IPS DF 6.9 (cell line): ENCODE measurements around the gene RPL14.

Source experiments
- DNase-seq: peaks from one replicate; pipeline ENCODE4 v3.0.0-alpha.2; 2013; ENCODE audit warnings: low read depth, low spot score
- H3K27ac ChIP-seq: one replicate; pipeline ENCODE4 v1.5.1; 2013; ENCODE audit warnings: low read length, control low read depth
- H3K27me3 ChIP-seq: 2 replicates; pipeline ENCODE4 v1.6.1; 2013; ENCODE audit warnings: mild to moderate bottlenecking, low read length; ENCODE audit not compliant: control insufficient read depth, insufficient read depth
- H3K36me3 ChIP-seq: 2 replicates; pipeline ENCODE4 v1.6.1; 2013; ENCODE audit warnings: low read length; ENCODE audit not compliant: control insufficient read depth, insufficient read depth
- H3K4me1 ChIP-seq: 2 replicates; pipeline ENCODE4 v1.6.1; 2013; ENCODE audit warnings: low read length; ENCODE audit not compliant: control insufficient read depth, insufficient read depth
- H3K4me3 ChIP-seq: 2 replicates; pipeline ENCODE4 v1.5.1; 2013; ENCODE audit warnings: mild to moderate bottlenecking, low read length
- H3K9me3 ChIP-seq: 2 replicates; pipeline ENCODE4 v1.6.1; 2013; ENCODE audit warnings: low read length, inconsistent platforms; ENCODE audit not compliant: control insufficient read depth, insufficient read depth
- WGBS: extraction: QIAGEN DNeasy Blood & Tissue Kit; methylation state at CpG from one replicate; pipeline ENCODE4 v1.1.7; 2013; ENCODE audit warnings: mixed read lengths, missing lambda C conversion rate; ENCODE audit not compliant: insufficient read length, insufficient coverage; 5-methylcytosine and 5-hydroxymethylcytosine counted together

RPL14 gene

GRCh38 chr3:40487172-40487571, 30.0 kb downstream of the RPL14 start:
- Histone ChIP-seq H3K9me3 (peaks cover 3% of the 10 kb centered on the region), H3K4me3 (no peak overlapping the region), H3K36me3 (peaks cover 7% of the 10 kb centered on the region; the same call in 1 of the 2 replicates), H3K27ac (no peak overlapping the region), H3K4me1 (no peaks in the 10 kb centered on the region), H3K27me3 (no peaks in the 10 kb centered on the region)
- WGBS: no CpG with 5 or more reads among the region's 3 CpGs
- DNase-seq: no peak

GRCh38 chr3:40490916-40491315, 33.8 kb downstream of the RPL14 start:
- H3K4me1 ChIP-seq: no peaks in the 10 kb centered on the region
- no peaks in the 10 kb centered on the region for H3K27me3 ChIP-seq
- no CpG with 5 or more reads among the region's 5 CpGs for WGBS
- no peak for DNase-seq
- H3K9me3 ChIP-seq: peaks cover 3% of the 10 kb centered on the region
- H3K27ac ChIP-seq: no peak overlapping the region
- H3K36me3 ChIP-seq: peaks cover 7% of the 10 kb centered on the region; the same call in 1 of the 2 replicates
- H3K4me3 ChIP-seq: no peak overlapping the region

GRCh38 chr3:40494698-40495097, 37.6 kb downstream of the RPL14 start:
- H3K4me3 ChIP-seq: no peak overlapping the region
- no peak overlapping the region for H3K27ac ChIP-seq
- no CpG with 5 or more reads among the region's 2 CpGs for WGBS
- DNase-seq: no peak
- no peaks in the 10 kb centered on the region for H3K36me3 ChIP-seq
- no peaks in the 10 kb centered on the region for H3K4me1 ChIP-seq
- H3K27me3 ChIP-seq: no peaks in the 10 kb centered on the region
- no peaks in the 10 kb centered on the region for H3K9me3 ChIP-seq

- no peak for DNase-seq
- Histone ChIP-seq H3K4me1 (no peaks in the 10 kb centered on the region), H3K27me3 (no peaks in the 10 kb centered on the region), H3K9me3 (no peaks in the 10 kb centered on the region), H3K36me3 (no peaks in the 10 kb centered on the region), H3K4me3 (no peak overlapping the region), H3K27ac (no peak overlapping the region)
- no CpG with 5 or more reads among the region's 2 CpGs for WGBS
Measured at GRCh38 chr3:40497288-40497687, 40.1 kb downstream of the RPL14 start.

GRCh38 chr3:40499952-40500351, 42.8 kb downstream of the RPL14 start:
- H3K27me3 ChIP-seq: no peaks in the 10 kb centered on the region
- no peak overlapping the region for H3K27ac ChIP-seq
- no peak overlapping the region for H3K4me3 ChIP-seq
- H3K9me3 ChIP-seq: no peaks in the 10 kb centered on the region
- no peak for DNase-seq
- no peaks in the 10 kb centered on the region for H3K4me1 ChIP-seq
- WGBS: no CpG with 5 or more reads among the region's 1 CpG
- no peaks in the 10 kb centered on the region for H3K36me3 ChIP-seq

- Histone ChIP-seq H3K9me3 (no peaks in the 10 kb centered on the region), H3K27ac (no peak overlapping the region), H3K27me3 (no peaks in the 10 kb centered on the region), H3K36me3 (no peaks in the 10 kb centered on the region), H3K4me3 (no peak overlapping the region), H3K4me1 (peaks cover 1% of the 10 kb centered on the region)
- WGBS: no CpG with 5 or more reads among the region's 2 CpGs
- no peak for DNase-seq
Measured at GRCh38 chr3:40502034-40502433, 44.9 kb downstream of the RPL14 start.

- H3K4me3 ChIP-seq: no peak overlapping the region
- no peaks in the 10 kb centered on the region for H3K9me3 ChIP-seq
- peaks cover 1% of the 10 kb centered on the region for H3K4me1 ChIP-seq
- H3K27me3 ChIP-seq: no peaks in the 10 kb centered on the region
- no peak for DNase-seq
- WGBS: no CpG with 5 or more reads among the region's 5 CpGs
- no peak overlapping the region for H3K27ac ChIP-seq
- peaks cover 2% of the 10 kb centered on the region; the same call in 1 of the 2 replicates for H3K36me3 ChIP-seq
Measured at GRCh38 chr3:40504636-40505430, 47.7 kb downstream of the RPL14 start.

GRCh38 chr3:40505599-40506462, 48.7 kb downstream of the RPL14 start, which contains the start of gene ZNF620:
ZNF620 (plus strand) TSS chr3:40506039; CDS start chr3:40506353, 314 bp downstream.
- Histone ChIP-seq H3K27ac (no peak within 1 kb of the TSS), H3K36me3 (peaks cover 2% of the 10 kb centered on the region; the same call in 1 of the 2 replicates), H3K27me3 (no peaks in the 10 kb centered on the region), H3K4me3 (peak within 1 kb of the TSS; percentile 62), H3K9me3 (no peaks in the 10 kb centered on the region), H3K4me1 (peaks cover 1% of the 10 kb centered on the region)
- WGBS: no CpG with 5 or more reads among the region's 44 CpGs
- peak; percentile 80 for DNase-seq

- no peak for DNase-seq
- Histone ChIP-seq H3K27ac (no peak overlapping the region), H3K4me1 (no peaks in the 10 kb centered on the region), H3K4me3 (no peak overlapping the region), H3K36me3 (peaks cover 6% of the 10 kb centered on the region; the same call in 1 of the 2 replicates), H3K27me3 (no peaks in the 10 kb centered on the region), H3K9me3 (no peaks in the 10 kb centered on the region)
- no CpG with 5 or more reads among the region's 1 CpG for WGBS
Measured at GRCh38 chr3:40511031-40511718, 54.0 kb downstream of the RPL14 start.

GRCh38 chr3:40516201-40516600, 59.1 kb downstream of the RPL14 start:
- H3K36me3 ChIP-seq: peaks cover 4% of the 10 kb centered on the region; the same call in 1 of the 2 replicates
- WGBS: no CpG with 5 or more reads among the region's 5 CpGs

More at GRCh38 chr3:40516201-40516600, 59.1 kb downstream of the RPL14 start:
- no peak overlapping the region for H3K4me3 ChIP-seq
- H3K27me3 ChIP-seq: no peaks in the 10 kb centered on the region
- H3K4me1 ChIP-seq: no peaks in the 10 kb centered on the region
- H3K9me3 ChIP-seq: no peaks in the 10 kb centered on the region
- H3K27ac ChIP-seq: no peak overlapping the region
- no peak for DNase-seq
